ENCODE data around the gene RAP1GAP2.

Gene RAP1GAP2

DNA sequence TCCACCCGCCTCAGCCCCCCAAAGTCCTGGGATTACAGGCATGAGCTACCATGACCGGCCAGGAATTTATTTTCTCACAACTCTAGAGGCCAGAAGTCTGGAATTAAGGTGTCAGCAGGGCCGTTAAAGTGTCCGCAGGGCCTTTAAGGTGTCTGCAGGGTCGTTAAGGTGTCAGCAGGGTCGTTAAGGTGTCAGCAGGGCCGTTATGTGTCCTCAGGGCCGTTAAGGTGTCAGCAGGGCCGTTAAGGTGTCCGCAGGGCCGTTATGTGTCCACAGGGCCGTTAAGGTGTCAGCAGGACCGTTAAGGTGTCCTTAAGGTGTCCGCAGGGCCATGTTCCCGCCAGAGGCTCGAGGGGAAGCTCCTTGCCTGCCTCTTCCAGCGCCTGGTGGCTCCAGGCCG, 125.2 kb downstream of the RAP1GAP2 start:
- no peak for DNase-seq

DNA sequence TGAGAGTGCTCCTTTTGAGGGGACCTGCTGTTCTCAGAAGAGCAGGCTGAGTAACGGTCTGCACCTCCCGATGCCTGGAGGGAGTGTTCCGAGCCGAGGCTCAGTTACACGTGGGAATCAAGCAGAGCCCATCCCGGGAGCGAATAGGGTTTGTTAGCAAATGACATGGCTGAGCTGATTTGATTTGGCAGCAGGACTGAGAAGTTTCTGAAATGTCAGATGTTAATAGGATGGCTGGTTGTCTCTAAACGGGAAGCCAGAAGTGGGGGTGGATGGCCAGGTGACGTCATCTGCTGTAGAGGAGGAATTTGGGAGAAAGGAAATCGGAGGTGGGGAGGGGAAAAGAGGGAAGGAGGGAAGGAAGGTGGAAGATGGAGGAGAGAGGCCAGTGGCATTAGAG, 128.0 kb downstream of the RAP1GAP2 start:
- peak; percentile 52 for DNase-seq

DNA sequence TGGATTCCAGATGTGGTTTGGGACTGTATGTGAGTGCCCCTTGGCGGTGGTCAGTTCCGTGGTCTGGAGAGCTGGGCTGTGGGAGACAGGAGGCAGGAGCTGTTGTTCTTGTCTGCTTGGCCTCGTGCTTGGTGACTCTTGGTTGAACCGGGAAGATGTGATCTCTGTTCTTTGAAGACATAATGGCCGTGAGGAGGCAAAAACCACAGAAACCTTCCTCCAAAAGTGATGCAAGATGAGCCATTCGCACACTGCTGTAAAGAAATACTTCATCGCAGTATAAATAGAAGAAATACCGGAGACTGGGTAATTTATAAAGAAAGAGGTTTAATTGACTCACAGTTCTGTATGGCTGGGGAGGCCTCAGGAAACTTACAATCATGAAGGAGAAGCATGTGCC, 128.8 kb downstream of the RAP1GAP2 start:
- no peak for DNase-seq

- peak; percentile 17 for DNase-seq
Measured at GRCh38 chr17:2926019-2926650, 129.9 kb downstream of the RAP1GAP2 start.

DNA sequence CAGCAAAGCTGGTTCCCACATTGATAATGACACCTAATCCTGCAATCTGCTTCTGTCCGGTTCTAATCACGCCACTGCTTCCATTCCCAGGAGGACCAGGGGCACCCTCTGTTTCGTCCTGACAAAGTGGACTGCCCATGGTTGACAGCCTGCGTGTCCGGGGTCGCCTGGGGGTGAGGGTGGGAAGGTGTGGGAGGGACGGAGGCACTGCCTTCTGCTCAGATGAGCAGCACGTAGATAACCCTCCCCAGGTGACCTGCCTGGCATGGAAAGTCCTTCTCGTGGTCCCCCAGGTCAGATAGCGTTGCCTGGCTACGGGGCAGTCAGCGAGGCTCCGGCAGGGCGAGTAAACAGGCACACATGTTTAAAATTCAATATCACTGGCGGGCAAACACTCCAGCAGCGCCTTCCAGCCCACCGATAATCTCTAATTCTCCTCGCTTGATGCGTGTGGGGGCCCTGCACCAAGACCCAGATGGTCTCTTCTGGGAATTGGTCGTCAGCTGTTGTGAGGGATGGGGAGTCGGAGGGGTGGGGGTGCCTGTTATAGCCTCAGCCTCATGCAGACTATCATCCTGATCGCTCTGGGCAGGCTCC, 132.2 kb downstream of the RAP1GAP2 start:
- no peak for DNase-seq

GRCh38 chr17:2929881-2930533, 133.8 kb downstream of the RAP1GAP2 start:
- DNase-seq = peak; percentile 45

DNA sequence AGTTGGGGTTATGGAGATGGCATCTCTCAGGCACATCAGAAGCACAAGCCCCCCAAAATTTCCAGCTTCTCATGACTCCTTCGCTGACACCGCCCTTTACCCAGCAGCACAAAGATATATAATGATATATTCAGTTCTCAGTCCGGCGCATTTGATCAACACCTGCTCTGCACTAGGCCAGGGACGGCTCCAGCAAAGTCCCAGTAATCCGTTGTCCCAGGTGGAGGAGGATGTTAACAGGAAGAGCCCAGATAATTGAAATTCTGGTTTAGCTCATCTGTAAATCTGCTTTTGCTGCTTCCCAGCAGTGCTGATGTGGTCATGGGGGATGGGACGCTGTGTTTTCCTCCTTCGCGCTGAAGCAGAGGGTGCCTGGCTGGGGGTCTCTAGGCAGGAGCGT, 135.6 kb downstream of the RAP1GAP2 start:
- DNase-seq = no peak

GRCh38 chr17:2932946-2933345, 136.7 kb downstream of the RAP1GAP2 start:
- no peak for DNase-seq

GRCh38 chr17:2933606-2934005, 137.4 kb downstream of the RAP1GAP2 start:
- DNase-seq = no peak

DNA sequence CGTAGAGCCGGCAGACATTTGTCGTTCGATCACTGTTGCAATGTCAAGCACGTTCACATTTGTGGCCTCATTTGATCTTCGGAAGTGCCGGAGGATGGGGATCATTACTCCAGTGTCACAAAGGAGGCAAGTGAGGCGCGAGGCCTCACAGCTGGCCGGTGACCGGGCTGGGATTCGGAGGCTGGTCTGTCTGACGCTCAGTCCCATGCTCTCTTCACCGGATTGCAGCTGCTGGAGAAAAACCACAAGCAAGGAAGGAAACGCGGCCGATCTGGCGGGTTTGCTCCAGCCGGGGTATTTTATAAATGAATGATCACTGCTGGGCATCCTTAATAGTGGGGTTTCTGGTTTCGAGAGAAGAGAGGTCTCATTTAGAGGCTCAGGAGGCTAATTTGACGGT, 139.4 kb downstream of the RAP1GAP2 start:
- DNase-seq = no peak

DNA sequence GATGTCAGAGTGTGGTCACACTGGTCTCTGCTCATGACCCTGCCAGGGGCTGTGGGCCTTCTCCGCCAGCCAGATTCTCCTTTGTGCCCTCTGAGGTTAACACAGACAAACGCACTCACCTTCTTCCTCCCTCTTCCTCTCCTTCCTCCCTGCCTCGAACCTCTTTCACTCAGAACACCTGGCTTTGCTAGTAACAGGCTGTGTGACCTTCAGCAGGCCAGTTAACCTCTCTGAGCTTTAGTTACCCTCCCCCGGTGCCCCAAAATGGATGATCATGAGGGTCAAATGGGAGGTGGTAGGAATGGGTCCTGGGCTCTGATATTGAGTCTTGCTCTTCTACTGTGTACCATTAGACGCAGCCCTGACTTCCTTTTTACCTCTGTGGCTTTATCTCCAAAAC, 140.1 kb downstream of the RAP1GAP2 start:
- no peak for DNase-seq

- no peak for DNase-seq
Measured at GRCh38 chr17:2936771-2937321, 140.6 kb downstream of the RAP1GAP2 start.

- no peak for DNase-seq
Measured at GRCh38 chr17:2937331-2938003, 141.2 kb downstream of the RAP1GAP2 start.

- no peak for DNase-seq
Measured at GRCh38 chr17:2939714-2940351, 143.6 kb downstream of the RAP1GAP2 start.

DNA sequence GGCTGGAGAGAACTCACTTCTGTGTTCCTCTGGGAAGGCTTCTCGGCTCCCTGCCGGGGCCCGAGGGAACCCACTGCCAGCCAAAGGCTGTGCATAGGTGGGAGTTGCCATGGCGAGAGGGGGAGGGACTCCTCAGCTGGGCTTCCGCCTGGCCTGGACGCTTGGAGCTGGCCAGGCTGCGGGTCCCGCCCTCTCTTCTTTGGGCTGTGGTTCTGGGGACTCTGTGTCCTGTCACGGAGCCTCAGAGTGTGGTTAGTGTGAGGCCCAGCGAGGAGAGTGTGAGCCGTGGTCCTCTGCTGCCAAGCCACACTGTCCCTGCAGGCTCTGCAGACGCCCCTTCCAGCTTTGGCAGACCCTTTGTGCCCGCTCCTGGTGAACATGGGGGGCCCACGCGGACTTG, 144.1 kb downstream of the RAP1GAP2 start:
- DNase-seq = no peak

GRCh38 chr17:2943981-2944380, 147.7 kb downstream of the RAP1GAP2 start:
- no peak for DNase-seq

DNA sequence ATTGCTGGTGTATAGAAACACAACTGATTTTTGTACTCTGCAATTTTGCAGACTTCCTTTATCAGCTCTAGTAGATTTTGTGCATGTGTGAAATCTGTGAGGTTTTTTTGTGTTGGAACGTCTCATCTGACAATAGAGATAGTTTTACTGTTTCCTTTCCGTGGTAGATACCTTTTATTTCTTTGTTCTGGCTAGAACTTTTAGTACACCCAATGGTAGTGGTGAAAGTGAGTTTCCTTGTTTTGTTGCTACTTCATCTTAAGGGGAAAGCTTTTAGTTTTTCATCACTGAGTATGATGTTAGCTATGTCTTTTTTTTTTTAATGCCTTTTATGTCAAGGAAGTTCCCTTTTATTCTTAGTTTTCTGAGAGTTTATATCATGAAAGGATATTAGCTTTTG, 149.1 kb downstream of the RAP1GAP2 start:
- DNase-seq = no peak

GRCh38 chr17:2946144-2946543, 149.9 kb downstream of the RAP1GAP2 start:
- no peak for DNase-seq

- DNase-seq = no peak
Measured at GRCh38 chr17:2947588-2947950, 151.3 kb downstream of the RAP1GAP2 start.

GRCh38 chr17:2947996-2948550, 151.8 kb downstream of the RAP1GAP2 start:
- no peak for DNase-seq

- no peak for DNase-seq
Measured at GRCh38 chr17:2948721-2949468, 152.7 kb downstream of the RAP1GAP2 start.
